ENCODE results near the gene WASHC2A. TPM values are rescaled to one million over a fixed set of nuclear protein-coding genes. Genes with fewer than 3 reads are reported as not detected.
"Not testable (repeated sequence)": the region's sequence is repeated elsewhere in the genome, so short reads cannot be mapped to it uniquely, and the experiment has no call there.

WASHC2A gene
- total RNA-seq, 1 donor from 2014 or later = 45.2 TPM

DNA sequence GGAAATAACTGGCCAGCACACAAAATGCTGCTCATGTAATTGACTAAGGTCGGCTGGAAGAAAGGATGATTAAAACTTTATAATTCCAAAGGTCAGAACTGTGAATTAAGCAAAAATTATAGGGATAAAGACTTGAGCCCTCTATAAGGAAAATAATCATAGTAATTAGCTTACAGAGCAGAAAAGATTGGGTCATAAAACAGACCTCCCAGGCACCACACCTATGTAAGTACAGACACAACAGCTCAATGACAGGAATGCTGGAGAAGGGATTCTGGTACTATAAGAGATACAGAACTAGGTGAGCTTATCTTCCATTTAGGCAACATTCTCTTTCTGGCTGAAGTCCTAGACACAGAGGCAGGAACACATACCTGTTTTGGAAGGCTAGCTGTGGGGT is 9.0 kb upstream of the WASHC2A start:
- not testable (repeated sequence) for DNase-seq (ENCODE audit: low spot score in 2 of 2); FAIRE-seq

DNA sequence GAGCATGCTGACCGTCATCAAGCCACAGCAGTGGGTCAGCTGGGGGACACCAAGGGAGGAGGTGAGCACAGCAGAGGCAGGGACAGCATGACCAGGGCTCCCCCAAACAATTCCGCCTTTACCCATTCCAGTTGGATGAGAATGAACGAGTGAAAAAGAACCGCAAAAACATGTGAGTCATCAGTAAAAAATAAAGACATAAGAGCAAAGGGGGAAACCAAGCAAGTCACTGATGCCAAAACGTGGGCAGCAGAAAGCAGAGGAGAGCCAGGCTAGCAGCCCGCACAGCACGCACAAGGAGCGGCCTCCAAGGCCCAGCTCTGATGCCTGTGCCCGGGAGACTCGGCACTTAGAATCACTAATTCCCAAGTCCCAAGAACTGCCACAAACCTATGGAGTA is 7.8 kb upstream of the WASHC2A start:
- DNase-seq (ENCODE audit: low spot score in 2 of 2); FAIRE-seq: not testable (repeated sequence)

DNA sequence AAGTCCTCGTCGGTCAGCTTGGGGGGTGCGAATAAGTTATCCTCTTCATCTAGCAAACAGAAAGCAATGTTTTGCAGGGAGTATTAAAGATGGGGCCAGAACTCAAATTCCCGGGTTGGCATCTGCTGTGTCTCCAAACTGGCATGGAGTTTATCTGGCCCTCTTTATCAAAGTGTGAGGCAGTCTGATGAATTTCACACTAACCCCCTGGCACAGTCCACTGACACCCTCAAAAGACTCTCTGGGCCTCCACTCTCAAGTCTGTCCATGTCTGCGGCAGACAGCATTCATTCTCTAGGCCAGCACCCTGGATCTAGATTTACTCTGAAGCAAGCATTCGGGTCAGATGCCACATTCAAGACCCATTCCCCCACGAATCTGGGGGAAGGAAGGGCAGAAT is 6.2 kb upstream of the WASHC2A start:
- not testable (repeated sequence) for FAIRE-seq; DNase-seq (ENCODE audit: low spot score in 2 of 2)

DNA sequence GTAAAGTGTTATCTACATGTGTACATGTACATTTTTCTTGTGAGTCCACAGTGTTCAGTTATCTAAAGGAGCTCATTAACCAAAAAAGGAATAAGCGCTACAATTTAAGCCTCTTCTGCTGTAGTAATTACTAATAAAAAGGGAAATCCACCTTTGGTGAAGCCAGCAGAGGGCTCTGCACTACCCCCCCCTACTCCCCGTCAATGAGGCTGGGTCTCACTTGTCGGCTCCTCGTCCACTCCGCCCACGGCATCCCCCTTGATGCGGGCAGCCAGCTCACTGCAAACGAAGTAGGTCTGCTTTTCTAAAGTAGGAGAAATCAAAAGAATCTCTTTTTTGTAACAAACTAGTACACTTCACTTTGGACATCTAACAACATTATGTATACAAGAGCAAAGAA is 4.7 kb upstream of the WASHC2A start:
- DNase-seq (ENCODE audit: low spot score in 2 of 2) = no peak
- FAIRE-seq = no peak

DNA sequence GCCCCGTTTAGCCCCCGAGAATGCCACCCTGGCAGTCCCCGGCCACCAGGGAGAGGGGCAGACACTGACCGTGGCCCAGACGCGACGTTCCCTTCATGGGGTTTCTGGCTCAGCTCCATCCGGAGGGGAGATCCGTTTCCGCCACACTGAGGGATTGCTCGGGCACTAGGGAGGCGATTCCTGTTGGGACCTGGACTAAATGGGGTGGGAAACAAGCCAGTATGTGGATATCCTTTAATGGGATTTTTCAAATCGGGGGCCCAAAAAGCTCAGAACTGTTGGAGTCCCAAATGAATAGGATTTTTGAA is 552 bp downstream of the WASHC2A start:
- FAIRE-seq; DNase-seq (ENCODE audit: low spot score in 2 of 2): not testable (repeated sequence)

DNA sequence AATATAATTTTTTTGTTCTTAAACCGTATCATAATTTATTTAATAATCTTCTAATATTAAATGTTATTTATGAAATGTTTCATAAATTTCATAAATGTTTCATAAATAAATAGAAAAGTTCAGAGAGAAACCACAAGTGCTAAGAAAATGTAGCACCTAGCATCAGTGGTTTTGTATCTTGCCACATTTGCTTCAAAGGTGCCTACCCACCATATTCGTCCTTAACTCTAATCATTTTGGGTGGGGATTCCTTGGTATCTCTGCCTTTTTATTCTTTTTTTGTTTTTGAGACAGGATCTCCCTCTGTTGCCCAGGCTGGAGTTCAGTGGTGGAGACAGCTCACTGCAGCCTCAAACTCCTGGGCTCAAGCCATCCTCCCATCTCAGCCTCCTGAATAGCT is 7.4 kb downstream of the WASHC2A start:
- FAIRE-seq = peak; percentile 86
- not testable (repeated sequence) for DNase-seq (ENCODE audit: low spot score in 2 of 2)

DNA sequence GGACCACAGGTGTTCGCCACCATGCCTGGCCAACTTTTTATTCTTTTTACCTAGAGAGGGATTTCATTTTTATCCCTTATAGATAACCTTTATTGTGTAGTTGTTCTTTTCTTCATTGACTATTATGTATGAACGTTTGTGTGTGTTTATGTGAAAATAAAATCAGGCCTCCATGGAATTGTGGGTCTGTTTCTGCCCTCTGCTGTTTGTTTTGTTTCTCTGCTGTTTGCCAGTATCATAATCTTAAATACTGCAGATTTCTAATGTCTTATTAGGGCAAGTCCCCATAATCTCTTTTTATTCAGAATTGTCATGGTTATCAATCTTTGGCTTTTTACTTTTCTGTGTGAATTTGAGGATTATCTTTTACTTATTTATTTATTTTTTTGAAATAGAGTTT is 7.8 kb downstream of the WASHC2A start:
- peak; percentile 26 for FAIRE-seq
- not testable (repeated sequence) for DNase-seq (ENCODE audit: low spot score in 2 of 2)

DNA sequence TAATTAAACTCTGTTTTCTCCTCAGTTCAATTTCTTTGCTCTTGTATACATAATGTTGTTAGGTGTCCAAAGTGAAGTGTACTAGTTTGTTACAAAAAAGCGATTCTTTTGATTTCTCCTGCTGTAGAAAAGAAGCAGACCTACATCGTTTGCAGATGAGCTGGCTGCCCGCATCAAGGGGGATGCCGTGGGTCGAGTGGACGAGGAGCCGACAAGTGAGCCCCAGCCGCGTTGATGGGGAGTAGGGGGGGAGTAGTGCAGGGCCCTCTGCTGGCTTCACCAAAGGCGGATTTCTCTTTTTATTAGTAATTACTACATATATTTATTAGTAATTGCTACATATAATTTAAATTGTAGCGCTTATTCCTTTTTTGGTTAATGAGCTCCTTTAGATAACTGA is 23.6 kb downstream of the WASHC2A start:
- FAIRE-seq; DNase-seq (ENCODE audit: low spot score in 2 of 2): not testable (repeated sequence)

DNA sequence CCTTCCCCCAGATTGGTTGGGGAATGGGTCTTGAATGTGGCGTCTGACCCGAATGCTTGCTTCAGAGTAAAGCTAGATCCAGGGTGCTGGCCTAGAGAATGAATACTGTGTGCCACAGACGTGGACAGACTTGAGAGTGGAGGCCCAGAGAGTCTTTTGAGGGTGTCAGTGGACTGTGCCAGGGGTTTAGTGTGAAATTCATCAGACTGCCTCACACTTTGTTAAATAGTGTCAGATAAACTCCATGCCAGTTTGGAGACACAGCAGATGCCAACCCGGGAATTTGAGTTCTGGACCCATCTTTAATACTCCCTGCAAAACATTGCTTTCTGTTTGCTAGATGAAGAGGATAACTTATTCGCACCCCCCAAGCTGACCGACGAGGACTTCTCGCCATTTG is 25.2 kb downstream of the WASHC2A start:
- FAIRE-seq; DNase-seq (ENCODE audit: low spot score in 2 of 2): not testable (repeated sequence)

DNA sequence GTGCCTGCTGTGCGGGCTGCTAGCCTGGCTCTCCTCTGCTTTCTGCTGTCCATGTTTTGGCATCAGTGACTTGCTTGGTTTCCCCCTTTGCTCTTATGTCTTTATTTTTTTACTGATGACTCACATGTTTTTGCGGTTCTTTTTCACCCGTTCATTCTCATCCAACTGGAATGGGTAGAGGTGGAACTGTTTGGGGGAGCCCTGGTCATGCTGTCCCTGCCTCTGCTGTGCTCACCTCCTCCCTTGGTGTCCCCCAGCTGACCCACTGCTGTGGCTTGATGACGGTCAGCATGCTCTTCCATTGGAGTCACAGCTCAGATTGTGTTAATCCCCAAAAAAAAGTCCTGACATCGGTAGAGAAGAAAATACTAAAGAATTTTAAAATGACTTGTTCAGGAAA is 26.9 kb downstream of the WASHC2A start:
- FAIRE-seq = not testable (repeated sequence)

DNA sequence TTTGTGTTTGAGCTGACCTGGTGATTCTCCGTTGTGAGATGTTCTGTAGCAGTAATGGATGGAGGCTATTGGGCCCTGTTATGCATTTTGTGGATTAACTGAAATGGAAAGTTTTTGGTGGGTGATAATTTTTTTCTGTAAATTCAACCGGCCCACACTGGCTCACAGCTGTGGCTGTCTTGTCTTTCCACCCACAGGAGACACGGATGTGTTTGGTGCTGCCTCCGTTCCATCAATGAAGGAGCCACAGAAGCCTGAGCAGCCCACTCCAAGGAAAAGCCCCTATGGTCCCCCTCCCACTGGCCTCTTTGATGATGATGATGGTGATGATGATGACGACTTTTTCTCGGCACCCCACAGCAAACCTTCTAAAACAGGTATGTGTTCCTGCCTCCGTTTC is 27.6 kb downstream of the WASHC2A start:
- not testable (repeated sequence) for FAIRE-seq; DNase-seq (ENCODE audit: low spot score in 2 of 2)

More for the DNA sequence above, 26.9 kb downstream of the WASHC2A start:
- DNase-seq (ENCODE audit: low spot score in 2 of 2) = not testable (repeated sequence)

DNA sequence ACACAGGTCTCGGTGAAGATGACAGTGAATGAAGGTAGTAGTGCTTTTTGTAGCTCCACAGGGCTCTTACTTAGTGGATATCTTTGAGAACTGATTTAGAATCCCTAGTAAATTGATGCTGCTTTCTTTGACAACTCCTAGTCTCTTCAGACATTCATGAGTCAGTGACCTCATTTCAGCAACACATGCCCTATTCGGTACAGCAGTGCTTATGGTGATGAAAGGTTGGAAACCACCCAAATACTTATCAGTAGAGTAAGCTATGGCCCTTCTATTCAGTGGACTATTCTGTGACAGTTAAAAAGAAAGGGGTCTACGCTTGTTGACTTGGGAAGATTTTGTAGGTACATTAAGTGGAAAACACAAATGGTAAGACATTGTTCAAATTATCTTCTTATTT is 29.0 kb downstream of the WASHC2A start:
- DNase-seq (ENCODE audit: low spot score in 2 of 2); FAIRE-seq: not testable (repeated sequence)

DNA sequence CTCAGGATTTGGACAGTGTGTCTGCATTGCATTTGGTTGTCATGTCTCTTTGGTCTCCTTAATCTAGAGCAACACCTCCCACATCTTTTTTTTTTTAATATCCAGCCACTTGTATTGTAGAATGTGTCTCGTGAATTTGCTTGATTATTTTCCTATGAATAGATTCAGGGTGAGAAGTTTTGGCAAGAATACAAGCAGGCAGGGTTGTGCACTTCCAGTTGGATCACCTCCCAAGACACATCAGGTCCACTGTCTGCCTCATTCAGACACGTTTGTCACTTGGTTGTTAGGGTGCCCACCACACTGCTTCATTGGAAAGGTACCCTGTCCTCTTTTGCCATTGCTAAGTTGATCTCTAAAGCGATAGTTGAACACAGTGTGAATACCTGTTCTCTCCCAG is 30.9 kb downstream of the WASHC2A start:
- FAIRE-seq = not testable (repeated sequence)

DNA sequence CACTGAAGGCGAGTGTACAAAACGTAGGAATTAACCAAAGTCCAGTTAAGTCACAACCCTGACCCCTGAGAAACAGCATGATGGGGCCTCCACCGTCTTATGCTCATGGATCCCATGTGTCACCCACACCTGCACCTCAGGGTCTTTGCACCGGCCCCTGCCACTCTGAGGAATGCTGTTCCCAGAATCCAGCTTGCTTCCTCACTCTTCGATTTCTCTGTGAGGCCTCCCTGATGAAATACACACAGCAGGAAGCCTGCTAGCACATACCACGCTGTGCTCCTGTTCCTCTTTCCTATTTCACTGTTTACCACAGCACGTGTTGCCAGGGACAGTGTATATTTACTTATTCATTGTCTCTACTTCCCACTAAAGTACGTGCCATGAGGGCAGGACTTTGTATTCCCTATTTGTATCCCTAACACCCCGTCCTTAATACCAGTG is 33.4 kb downstream of the WASHC2A start:
- FAIRE-seq = not testable (repeated sequence)

More for the DNA sequence above, 30.9 kb downstream of the WASHC2A start:
- not testable (repeated sequence) for DNase-seq (ENCODE audit: low spot score in 2 of 2)

DNA sequence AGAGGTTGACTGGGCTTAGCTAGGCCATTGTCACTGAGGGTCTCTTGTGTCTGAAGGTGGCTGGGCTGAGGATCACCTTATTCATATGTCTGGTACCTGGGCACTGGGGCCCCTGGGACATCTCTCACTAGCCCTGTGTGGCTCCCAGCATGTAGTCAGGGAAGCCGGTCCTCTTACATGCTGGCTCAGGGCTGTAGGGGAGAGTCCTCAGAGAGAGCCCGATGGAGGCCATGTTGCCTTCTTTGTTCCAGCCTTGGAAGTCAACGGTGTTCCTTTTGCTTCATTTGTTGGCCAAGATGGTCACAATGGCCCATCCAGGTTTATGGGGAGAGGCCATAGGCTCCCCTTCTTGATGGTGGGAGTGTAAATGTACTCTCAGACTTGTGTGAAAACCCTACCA is 34.0 kb downstream of the WASHC2A start:
- FAIRE-seq; DNase-seq (ENCODE audit: low spot score in 2 of 2): not testable (repeated sequence)

More for the DNA sequence above, 33.4 kb downstream of the WASHC2A start:
- not testable (repeated sequence) for DNase-seq (ENCODE audit: low spot score in 2 of 2)

DNA sequence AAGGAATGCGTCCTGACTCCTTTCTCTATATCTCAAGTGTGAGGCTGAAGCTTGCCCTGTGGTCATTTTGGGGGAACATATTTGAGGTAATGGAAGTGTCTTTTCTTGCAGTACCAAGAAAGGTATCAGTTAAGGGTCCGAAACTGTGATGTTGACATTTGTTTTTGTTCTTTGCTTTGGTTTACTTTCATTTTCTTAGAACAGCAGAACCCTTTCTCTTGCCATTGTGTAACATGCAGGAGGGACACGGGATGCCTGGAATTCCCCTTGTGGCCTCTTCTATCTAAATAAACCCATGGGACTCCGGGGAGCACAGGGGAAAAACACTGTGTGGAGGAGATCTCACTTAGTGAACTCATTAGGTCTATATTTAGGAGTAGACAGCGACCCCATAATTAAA is 34.5 kb downstream of the WASHC2A start:
- DNase-seq (ENCODE audit: low spot score in 2 of 2); FAIRE-seq: not testable (repeated sequence)

DNA sequence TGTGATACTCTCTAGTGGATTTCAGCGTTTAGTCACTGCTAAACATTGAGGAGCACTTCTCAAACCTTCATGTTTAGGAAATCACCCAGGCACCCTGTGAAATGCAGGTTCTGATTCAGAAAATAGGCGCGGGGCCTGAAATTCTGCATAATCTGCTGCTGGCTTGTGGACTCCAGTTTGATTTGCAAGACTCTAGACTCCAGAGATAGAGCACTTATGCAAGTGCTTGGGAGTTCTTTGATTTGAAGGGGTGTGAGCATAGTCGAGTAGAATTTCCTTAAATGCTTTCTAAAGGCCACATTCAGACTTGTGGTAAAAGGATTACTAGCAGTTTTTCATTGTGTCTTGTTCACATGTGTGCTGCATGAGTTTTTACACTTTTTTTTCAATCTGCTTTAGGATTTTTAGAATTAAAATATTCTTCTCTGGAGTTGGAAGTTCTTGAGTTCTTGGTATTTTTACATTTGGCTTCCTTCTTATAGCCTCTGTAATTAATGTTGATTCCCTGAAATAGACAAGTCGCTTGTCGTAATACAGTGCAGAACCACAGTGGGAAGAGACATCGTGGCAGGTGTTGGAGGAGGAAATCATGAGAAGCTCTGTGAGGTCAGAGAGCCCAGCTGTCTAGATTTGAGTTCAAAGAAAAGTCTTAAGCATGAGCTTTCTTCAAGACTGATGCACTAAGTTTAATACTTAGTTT is 41.4 kb downstream of the WASHC2A start:
- not testable (repeated sequence) for FAIRE-seq; DNase-seq (ENCODE audit: low spot score in 2 of 2)

DNA sequence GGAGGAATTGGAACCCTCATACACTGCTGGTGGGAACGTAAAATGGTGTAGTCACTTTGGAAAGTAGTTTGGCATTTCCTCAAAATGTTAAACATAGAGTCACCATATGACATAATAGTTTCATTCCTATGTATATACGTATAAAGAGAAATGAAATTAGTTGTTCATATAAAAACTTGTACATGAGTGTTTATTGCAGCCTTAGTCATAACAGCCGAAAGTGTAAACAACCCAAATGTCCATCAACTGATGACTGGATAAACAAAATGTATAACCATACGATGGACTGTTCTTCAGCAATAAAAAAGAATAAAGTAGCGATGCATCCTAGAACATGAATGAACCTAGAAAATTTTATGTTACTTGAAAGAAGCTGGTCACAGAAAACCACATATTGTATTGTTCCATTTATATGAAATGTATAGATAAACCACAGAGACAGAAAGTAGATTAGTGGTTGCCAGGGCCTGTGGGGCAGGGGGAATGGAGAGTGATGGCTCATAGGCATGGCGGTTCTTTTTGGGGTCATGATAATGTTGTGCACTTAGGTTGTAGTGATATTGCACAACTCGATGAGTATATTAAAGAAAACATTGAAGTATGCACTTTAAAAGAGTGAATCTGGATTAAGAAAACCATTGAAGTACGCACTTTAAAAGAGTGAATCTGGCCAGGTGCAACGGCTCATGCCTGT is 44.8 kb downstream of the WASHC2A start:
- not testable (repeated sequence) for FAIRE-seq; DNase-seq (ENCODE audit: low spot score in 2 of 2)

DNA sequence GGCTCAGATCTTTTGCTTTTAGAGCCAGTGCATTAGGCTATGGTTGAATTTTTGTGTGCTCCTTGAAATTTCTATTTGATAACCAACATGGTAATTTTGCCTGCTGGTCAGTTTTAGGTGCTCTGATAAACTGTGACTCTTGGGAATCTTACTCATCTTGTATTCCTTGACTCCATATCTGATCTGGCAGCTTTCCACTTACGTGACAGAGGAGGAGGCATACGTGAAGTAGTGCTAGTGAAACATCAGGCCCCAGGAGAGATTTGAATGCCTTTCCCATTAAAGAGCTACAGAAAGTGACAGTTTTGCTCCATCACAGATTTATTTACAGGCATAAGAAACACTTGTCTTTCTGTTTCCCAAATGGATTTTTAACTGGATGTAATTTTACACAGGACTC is 59.0 kb downstream of the WASHC2A start:
- not testable (repeated sequence) for FAIRE-seq; DNase-seq (ENCODE audit: low spot score in 2 of 2)

DNA sequence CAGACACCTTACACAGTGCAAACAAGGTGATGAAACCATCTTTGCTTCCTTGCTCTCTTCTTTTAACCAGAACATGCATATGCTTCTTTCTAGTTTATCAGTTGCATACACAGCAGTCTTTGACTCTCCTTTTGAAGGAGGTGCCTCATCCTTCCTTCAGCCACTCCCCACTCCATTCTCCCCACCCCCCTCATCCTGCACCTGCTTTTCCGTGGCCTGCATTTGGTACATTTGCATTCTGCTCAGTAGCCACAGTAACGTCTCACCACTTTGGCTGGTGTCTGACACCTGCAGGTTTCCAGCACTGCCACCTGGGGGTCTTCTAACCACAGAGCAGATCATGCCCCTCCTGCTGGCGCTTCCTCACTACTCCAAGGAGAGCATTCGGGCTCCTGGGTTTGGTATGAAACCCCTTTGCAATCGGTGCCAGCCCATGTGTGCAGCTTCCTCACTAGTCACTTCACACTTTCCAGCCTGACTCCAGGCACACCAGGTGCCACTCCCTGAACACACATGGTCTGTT is 60.1 kb downstream of the WASHC2A start:
- not testable (repeated sequence) for DNase-seq (ENCODE audit: low spot score in 2 of 2); FAIRE-seq
